Coronary artery (tissue), 2 donors: Measurements from ENCODE around the gene SLC17A7.
A peak's percentile ranks its signal among the peaks of the same experiment; 100 is the strongest.

Experiments used
- DNase-seq: peaks from one replicate; pipeline ENCODE4 v3.0.0-alpha.2; 2017; ENCODE audit warnings: low spot score
- H3K27ac ChIP-seq, 2 donors: fragments of 200-600 bp; sonication (generic); one replicate each; pipeline ENCODE4 v1.5.1; 2016 to 2019
- H3K4me3 ChIP-seq: fragments of 200-600 bp; sonication (generic); 2 replicates; pipeline ENCODE4 v1.5.1; 2016; ENCODE audit warnings: mild to moderate bottlenecking, moderate library complexity
- TF ChIP-seq, protein P1 (sequence below): fragments of 200-600 bp; sonication (generic); IDR thresholded peaks from one replicate; pipeline ENCODE4 v1.5.1; 2019; ENCODE audit warnings: antibody characterized with exemption

Gene SLC17A7

DNA sequence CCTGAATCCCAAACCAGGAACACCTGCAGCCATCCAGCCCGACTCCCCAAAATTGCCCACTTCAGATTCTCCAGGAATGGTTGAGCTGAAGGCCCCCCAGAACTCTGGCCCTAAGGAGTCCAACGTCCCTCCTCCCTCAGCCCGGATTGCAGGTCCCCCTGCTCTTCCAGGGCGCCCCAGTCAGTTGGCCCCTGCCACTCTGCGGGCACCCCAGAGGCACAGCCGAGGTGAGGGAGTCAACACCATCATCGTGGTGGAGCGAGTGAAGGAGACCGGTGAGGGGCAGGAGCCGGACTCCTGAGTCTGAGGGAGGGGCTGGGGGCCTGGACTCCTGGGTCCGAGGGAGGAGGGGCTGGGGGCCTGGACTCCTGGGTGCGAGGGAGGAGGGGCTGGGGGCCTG, 14.0 kb downstream of the SLC17A7 start:
- Histone ChIP-seq H3K4me3 (no peak overlapping the region), H3K27ac (no peak overlapping the region)
- TF ChIP-seq, protein P1, sequence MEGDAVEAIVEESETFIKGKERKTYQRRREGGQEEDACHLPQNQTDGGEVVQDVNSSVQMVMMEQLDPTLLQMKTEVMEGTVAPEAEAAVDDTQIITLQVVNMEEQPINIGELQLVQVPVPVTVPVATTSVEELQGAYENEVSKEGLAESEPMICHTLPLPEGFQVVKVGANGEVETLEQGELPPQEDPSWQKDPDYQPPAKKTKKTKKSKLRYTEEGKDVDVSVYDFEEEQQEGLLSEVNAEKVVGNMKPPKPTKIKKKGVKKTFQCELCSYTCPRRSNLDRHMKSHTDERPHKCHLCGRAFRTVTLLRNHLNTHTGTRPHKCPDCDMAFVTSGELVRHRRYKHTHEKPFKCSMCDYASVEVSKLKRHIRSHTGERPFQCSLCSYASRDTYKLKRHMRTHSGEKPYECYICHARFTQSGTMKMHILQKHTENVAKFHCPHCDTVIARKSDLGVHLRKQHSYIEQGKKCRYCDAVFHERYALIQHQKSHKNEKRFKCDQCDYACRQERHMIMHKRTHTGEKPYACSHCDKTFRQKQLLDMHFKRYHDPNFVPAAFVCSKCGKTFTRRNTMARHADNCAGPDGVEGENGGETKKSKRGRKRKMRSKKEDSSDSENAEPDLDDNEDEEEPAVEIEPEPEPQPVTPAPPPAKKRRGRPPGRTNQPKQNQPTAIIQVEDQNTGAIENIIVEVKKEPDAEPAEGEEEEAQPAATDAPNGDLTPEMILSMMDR = no peak
- DNase-seq = no peak

- H3K27ac ChIP-seq = no peak overlapping the region
- no peak overlapping the region for H3K4me3 ChIP-seq
- TF ChIP-seq, protein P1 = no peak
- no peak for DNase-seq
These were observed 15.3 kb downstream of the SLC17A7 start for GRCh38 chr19:49425922-49426592.

- H3K4me3 ChIP-seq = no peak within 1 kb of the TSS
- no peak within 1 kb of the TSS for H3K27ac ChIP-seq
- DNase-seq = no peak
- TF ChIP-seq, protein P1 = no peak
These were observed 16.1 kb downstream of the SLC17A7 start, which contains the start of gene GFY for GRCh38 chr19:49425178-49425577. Gene GFY (plus strand): TSS chr19:49425388. CDS start chr19:49426431, 1,043 bp downstream.

DNA sequence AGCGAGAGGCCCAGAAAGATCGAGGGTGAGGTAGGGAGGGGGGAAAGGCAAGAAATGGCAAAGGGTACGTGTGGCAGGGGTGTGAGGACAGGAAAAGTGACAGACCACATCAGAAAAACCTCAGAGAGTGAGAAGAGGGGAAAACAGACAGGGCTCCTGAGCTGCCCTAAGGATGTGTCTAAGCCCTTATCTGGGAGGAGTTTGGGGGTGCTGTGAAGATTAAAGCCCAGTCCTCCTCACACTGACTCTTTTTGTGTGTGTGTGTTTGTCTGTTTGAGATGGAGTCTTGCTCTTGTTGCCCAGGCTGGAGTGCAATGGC, 17.4 kb downstream of the SLC17A7 start:
- TF ChIP-seq, protein P1 = no peak
- no peak overlapping the region for H3K27ac ChIP-seq
- H3K4me3 ChIP-seq = no peak overlapping the region
- no peak for DNase-seq

- no peak for DNase-seq
- TF ChIP-seq, protein P1 = no peak
- Histone ChIP-seq H3K27ac (no peak within 1 kb of the TSS), H3K4me3 (peak within 1 kb of the TSS; percentile 61)
These were observed 18.0 kb downstream of the SLC17A7 start, which contains the start of gene PTH2 for GRCh38 chr19:49423071-49423984. Gene PTH2 (minus strand): TSS chr19:49423441. CDS start chr19:49423339, 102 bp downstream.

DNA sequence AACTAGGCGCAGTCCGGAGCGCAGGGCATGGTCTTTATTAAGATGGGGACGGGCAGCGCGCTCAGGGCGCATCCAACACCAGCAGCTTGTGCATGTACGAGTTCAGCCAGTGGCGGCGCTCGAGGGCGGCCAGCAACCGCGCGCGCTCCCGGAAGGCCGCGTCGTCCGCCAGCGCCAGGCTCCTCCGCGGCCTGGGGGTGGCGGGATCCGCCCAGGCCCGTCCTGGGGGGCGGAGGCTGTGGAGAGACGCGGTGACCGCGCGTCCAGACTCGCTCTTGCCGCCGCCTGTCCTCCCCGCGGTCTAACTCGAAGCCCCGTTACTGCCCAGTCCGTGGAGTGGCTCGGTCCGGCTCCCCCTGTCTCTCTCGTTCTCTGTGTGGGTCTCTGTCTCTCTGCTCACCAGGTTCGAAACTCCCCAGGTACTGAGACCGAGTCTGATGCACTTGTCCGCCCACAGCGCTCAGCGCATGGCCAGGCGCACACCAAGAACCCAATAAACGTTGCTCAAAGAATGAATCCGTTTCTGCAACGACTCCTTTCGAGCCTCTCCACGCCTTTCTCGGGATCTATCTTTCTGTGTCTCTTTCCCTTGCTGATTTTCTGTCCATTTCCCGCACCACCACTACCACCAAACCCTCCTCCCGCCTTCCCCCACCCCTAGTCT, 18.8 kb downstream of the SLC17A7 start:
- Histone ChIP-seq H3K4me3 (peak overlapping the region; percentile 61), H3K27ac (no peak overlapping the region)
- no peak for DNase-seq
- TF ChIP-seq, protein P1 = no peak
